Muscle of back (tissue), 11 donors: ENCODE results near the gene RBMX. TPM values are rescaled to one million over a fixed set of nuclear protein-coding genes. Genes with fewer than 3 reads are reported as not detected.
"Not testable (repeated sequence)": the region's sequence is repeated elsewhere in the genome, so short reads cannot be mapped to it uniquely, and the experiment has no call there.

Source experiments
- DNase-seq, 3 donors: peaks; one replicate each; pipeline versions ENCODE4 v3.0.0 to v3.0.0-alpha.2; 2013
- polyA plus RNA-seq, 10 donors: library from polyadenylated mRNA; unstranded; fragments of 120-200 nt; gene quantifications; one replicate each; pipeline ENCODE4 v1.2.1, GENCODE V29; 2013; ENCODE audit not compliant: insufficient read length in 10 of 10

RBMX gene
- polyA plus RNA-seq, 10 donors: 180 to 260 (median 216) TPM

- DNase-seq: no peak
These were observed 8.7 kb upstream of the RBMX start for GRCh38 chrX:136889269-136889668.

GRCh38 chrX:136880003-136880451 lies 498 bp downstream of the RBMX start:
- no peak for DNase-seq

- DNase-seq: peak in 2 of 3 donors; percentile 15 to 42
These were observed 1.4 kb downstream of the RBMX start for GRCh38 chrX:136879001-136879687.

- no peak for DNase-seq
These were observed 2.1 kb downstream of the RBMX start for GRCh38 chrX:136878423-136878822.

GRCh38 chrX:136874114-136874513 lies 6.4 kb downstream of the RBMX start:
- DNase-seq: not testable (repeated sequence)

- not testable (repeated sequence) for DNase-seq
These were observed 7.3 kb downstream of the RBMX start for GRCh38 chrX:136873210-136873609.

- no peak for DNase-seq
These were observed 8.3 kb downstream of the RBMX start for GRCh38 chrX:136872091-136872700.

GRCh38 chrX:136870064-136870463 lies 10.5 kb downstream of the RBMX start:
- DNase-seq: no peak

- no peak for DNase-seq
These were observed 12.1 kb downstream of the RBMX start for GRCh38 chrX:136868283-136869055.

- no peak for DNase-seq
These were observed 13.0 kb downstream of the RBMX start for GRCh38 chrX:136867518-136867917.

GRCh38 chrX:136867096-136867491 lies 13.4 kb downstream of the RBMX start:
- no peak for DNase-seq

GRCh38 chrX:136866337-136867095 lies 14.0 kb downstream of the RBMX start:
- no peak for DNase-seq

GRCh38 chrX:136865270-136866158 lies 15.0 kb downstream of the RBMX start:
- DNase-seq: no peak

GRCh38 chrX:136863826-136864225 lies 16.7 kb downstream of the RBMX start:
- DNase-seq: no peak

GRCh38 chrX:136862546-136862945 lies 18.0 kb downstream of the RBMX start:
- no peak for DNase-seq

GRCh38 chrX:136861877-136862276 lies 18.6 kb downstream of the RBMX start:
- DNase-seq: no peak

- no peak for DNase-seq
These were observed 22.3 kb downstream of the RBMX start for GRCh38 chrX:136858007-136858756.

GRCh38 chrX:136856551-136856950 lies 24.0 kb downstream of the RBMX start:
- DNase-seq: no peak

- no peak for DNase-seq
These were observed 24.5 kb downstream of the RBMX start for GRCh38 chrX:136856050-136856449.

- DNase-seq: no peak
These were observed 29.0 kb downstream of the RBMX start for GRCh38 chrX:136851526-136851925.
